Subcutaneous abdominal adipose tissue (tissue), 5 donors: Measurements from ENCODE around the gene FMN2.

Experiments
- H3K27ac ChIP-seq: one replicate; pipeline ENCODE4 v1.7.0; 2013; ENCODE audit warnings: low read depth, mild to moderate bottlenecking, inconsistent platforms, low read length, moderate library complexity
- H3K27me3 ChIP-seq, 5 donors: one replicate each; pipeline ENCODE4 v1.7.0; 2013; ENCODE audit warnings: low read length in 5 of 5, inconsistent platforms in 1 of 5; ENCODE audit not compliant: control insufficient read depth in 5 of 5, insufficient read depth in 4 of 5
- H3K36me3 ChIP-seq, 5 donors: one replicate each; pipeline ENCODE4 v1.7.0; 2013; ENCODE audit warnings: low read length in 5 of 5; ENCODE audit not compliant: control insufficient read depth in 5 of 5, insufficient read depth in 5 of 5
- H3K4me1 ChIP-seq, 5 donors: one replicate each; pipeline ENCODE4 v1.7.0; 2013; ENCODE audit warnings: low read length in 5 of 5, mild to moderate bottlenecking in 3 of 5, moderate library complexity in 1 of 5; ENCODE audit not compliant: control insufficient read depth in 5 of 5, insufficient read depth in 5 of 5
- H3K4me3 ChIP-seq, 5 donors: one replicate each; pipeline ENCODE4 v1.7.0; 2013; ENCODE audit warnings: low read length in 5 of 5, low read depth in 1 of 5
- H3K9ac ChIP-seq, 5 donors: one replicate each; pipeline ENCODE4 v1.7.0; 2013; ENCODE audit warnings: low read length in 5 of 5, mild to moderate bottlenecking in 4 of 5, moderate library complexity in 3 of 5
- H3K9me3 ChIP-seq, 5 donors: one replicate each; pipeline ENCODE4 v1.7.0; 2013; ENCODE audit warnings: low read length in 5 of 5; ENCODE audit not compliant: control insufficient read depth in 5 of 5
- donor health status: healthy.
- donor health status: healthy.
- donor health status: healthy.
- donor health status: healthy.
- donor health status: healthy.

FMN2 gene

GRCh38 chr1:240207073-240207709 lies 115.5 kb downstream of the FMN2 start:
- Histone ChIP-seq H3K27ac (no peak overlapping the region), H3K9me3 (peaks cover 0 to 1% (median 0%) of the 10 kb centered on the region in 5 donors), H3K4me1 (no peaks in the 10 kb centered on the region), H3K9ac (no peak overlapping the region), H3K4me3 (no peak overlapping the region), H3K27me3 (no peaks in the 10 kb centered on the region), H3K36me3 (no peaks in the 10 kb centered on the region)

- no peak overlapping the region for H3K9ac ChIP-seq
- H3K27ac ChIP-seq = no peak overlapping the region
- H3K4me3 ChIP-seq = no peak overlapping the region
- no peaks in the 10 kb centered on the region for H3K4me1 ChIP-seq
- no peaks in the 10 kb centered on the region for H3K27me3 ChIP-seq
- H3K36me3 ChIP-seq = no peaks in the 10 kb centered on the region
- no peaks in the 10 kb centered on the region for H3K9me3 ChIP-seq
Observed at GRCh38 chr1:240210026-240210425, 118.3 kb downstream of the FMN2 start.

GRCh38 chr1:240212556-240212955 lies 120.9 kb downstream of the FMN2 start:
- Histone ChIP-seq H3K27me3 (no peaks in the 10 kb centered on the region), H3K36me3 (no peaks in the 10 kb centered on the region), H3K27ac (no peak overlapping the region), H3K9ac (no peak overlapping the region), H3K4me1 (no peaks in the 10 kb centered on the region), H3K9me3 (no peaks in the 10 kb centered on the region), H3K4me3 (no peak overlapping the region)

- Histone ChIP-seq H3K27ac (no peak overlapping the region), H3K4me1 (no peaks in the 10 kb centered on the region), H3K4me3 (no peak overlapping the region), H3K36me3 (no peaks in the 10 kb centered on the region), H3K9ac (no peak overlapping the region), H3K9me3 (no peaks in the 10 kb centered on the region), H3K27me3 (no peaks in the 10 kb centered on the region)
Observed at GRCh38 chr1:240217403-240217802, 125.7 kb downstream of the FMN2 start.

GRCh38 chr1:240219104-240219503 lies 127.4 kb downstream of the FMN2 start:
- no peak overlapping the region for H3K27ac ChIP-seq
- no peak overlapping the region for H3K4me3 ChIP-seq
- H3K36me3 ChIP-seq = no peaks in the 10 kb centered on the region
- H3K9me3 ChIP-seq = no peaks in the 10 kb centered on the region
- no peaks in the 10 kb centered on the region for H3K27me3 ChIP-seq
- no peak overlapping the region for H3K9ac ChIP-seq
- no peaks in the 10 kb centered on the region for H3K4me1 ChIP-seq

GRCh38 chr1:240226102-240226501 lies 134.4 kb downstream of the FMN2 start:
- H3K27ac ChIP-seq = no peak overlapping the region
- no peak overlapping the region for H3K4me3 ChIP-seq
- H3K9me3 ChIP-seq = peaks cover 12 to 31% (median 18%) of the 10 kb centered on the region in 5 donors
- H3K9ac ChIP-seq = no peak overlapping the region
- H3K36me3 ChIP-seq = no peaks in the 10 kb centered on the region
- no peaks in the 10 kb centered on the region for H3K4me1 ChIP-seq
- H3K27me3 ChIP-seq = no peaks in the 10 kb centered on the region

GRCh38 chr1:240230816-240231215 lies 139.1 kb downstream of the FMN2 start:
- Histone ChIP-seq H3K9me3 (peaks cover 10 to 17% (median 11%) of the 10 kb centered on the region in 5 donors), H3K27me3 (no peaks in the 10 kb centered on the region), H3K27ac (no peak overlapping the region), H3K36me3 (no peaks in the 10 kb centered on the region), H3K4me3 (no peak overlapping the region), H3K9ac (no peak overlapping the region), H3K4me1 (no peaks in the 10 kb centered on the region)

GRCh38 chr1:240232530-240232929 lies 140.8 kb downstream of the FMN2 start:
- H3K36me3 ChIP-seq = no peaks in the 10 kb centered on the region
- no peak overlapping the region for H3K9ac ChIP-seq
- no peaks in the 10 kb centered on the region for H3K4me1 ChIP-seq
- no peaks in the 10 kb centered on the region for H3K27me3 ChIP-seq
- H3K9me3 ChIP-seq = peaks cover 0 to under 1% (median 0%) of the 10 kb centered on the region in 5 donors
- H3K4me3 ChIP-seq = no peak overlapping the region
- H3K27ac ChIP-seq = no peak overlapping the region

- Histone ChIP-seq H3K27ac (no peak overlapping the region), H3K9me3 (no peaks in the 10 kb centered on the region), H3K9ac (no peak overlapping the region), H3K27me3 (no peaks in the 10 kb centered on the region), H3K4me3 (no peak overlapping the region), H3K4me1 (no peaks in the 10 kb centered on the region), H3K36me3 (no peaks in the 10 kb centered on the region)
Observed at GRCh38 chr1:240234485-240235210, 143.0 kb downstream of the FMN2 start.

- Histone ChIP-seq H3K4me1 (no peaks in the 10 kb centered on the region), H3K27me3 (no peaks in the 10 kb centered on the region), H3K27ac (no peak overlapping the region), H3K9me3 (no peaks in the 10 kb centered on the region), H3K9ac (no peak overlapping the region), H3K4me3 (no peak overlapping the region), H3K36me3 (no peaks in the 10 kb centered on the region)
Observed at GRCh38 chr1:240235521-240236288, 144.0 kb downstream of the FMN2 start.
